HL-60 (cell line): ENCODE measurements around the gene COL19A1.

Experiments used
- POLR2AphosphoS5 ChIP-seq: IDR thresholded peaks from 2 replicates; pipeline ENCODE4 v1.6.1; 2012; ENCODE audit warnings: low read depth
- TF ChIP-seq, protein P1 (sequence below): IDR thresholded peaks from 2 replicates; pipeline ENCODE4 v1.6.1; 2012; ENCODE audit warnings: low read depth; ENCODE audit not compliant: insufficient replicate concordance

DNA sequence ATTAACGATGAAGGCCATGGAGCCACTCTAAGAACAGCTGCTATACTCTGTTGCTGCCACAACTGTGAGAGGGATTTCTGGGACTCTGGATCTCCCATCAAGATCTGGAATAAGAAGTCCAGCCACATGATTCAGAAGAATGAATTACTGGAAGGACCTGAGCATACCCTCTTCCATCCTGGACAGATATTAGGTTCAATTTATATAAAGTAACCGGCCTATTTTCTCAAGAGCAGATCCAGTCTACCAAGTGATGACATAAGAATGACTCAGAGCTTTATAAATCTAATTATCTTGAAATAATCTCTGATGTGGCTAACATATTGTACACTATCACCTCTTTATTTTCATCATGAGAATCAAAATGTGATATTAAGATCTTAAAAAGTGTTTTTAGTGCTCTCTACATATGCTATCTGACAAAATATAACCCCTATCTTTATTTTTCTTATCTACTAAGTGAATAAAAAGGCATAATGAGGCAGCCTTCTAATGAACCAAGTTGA lies 391.5 kb downstream of the COL19A1 start:
- no peak for TF ChIP-seq POLR2AphosphoS5
- TF ChIP-seq, protein P1, sequence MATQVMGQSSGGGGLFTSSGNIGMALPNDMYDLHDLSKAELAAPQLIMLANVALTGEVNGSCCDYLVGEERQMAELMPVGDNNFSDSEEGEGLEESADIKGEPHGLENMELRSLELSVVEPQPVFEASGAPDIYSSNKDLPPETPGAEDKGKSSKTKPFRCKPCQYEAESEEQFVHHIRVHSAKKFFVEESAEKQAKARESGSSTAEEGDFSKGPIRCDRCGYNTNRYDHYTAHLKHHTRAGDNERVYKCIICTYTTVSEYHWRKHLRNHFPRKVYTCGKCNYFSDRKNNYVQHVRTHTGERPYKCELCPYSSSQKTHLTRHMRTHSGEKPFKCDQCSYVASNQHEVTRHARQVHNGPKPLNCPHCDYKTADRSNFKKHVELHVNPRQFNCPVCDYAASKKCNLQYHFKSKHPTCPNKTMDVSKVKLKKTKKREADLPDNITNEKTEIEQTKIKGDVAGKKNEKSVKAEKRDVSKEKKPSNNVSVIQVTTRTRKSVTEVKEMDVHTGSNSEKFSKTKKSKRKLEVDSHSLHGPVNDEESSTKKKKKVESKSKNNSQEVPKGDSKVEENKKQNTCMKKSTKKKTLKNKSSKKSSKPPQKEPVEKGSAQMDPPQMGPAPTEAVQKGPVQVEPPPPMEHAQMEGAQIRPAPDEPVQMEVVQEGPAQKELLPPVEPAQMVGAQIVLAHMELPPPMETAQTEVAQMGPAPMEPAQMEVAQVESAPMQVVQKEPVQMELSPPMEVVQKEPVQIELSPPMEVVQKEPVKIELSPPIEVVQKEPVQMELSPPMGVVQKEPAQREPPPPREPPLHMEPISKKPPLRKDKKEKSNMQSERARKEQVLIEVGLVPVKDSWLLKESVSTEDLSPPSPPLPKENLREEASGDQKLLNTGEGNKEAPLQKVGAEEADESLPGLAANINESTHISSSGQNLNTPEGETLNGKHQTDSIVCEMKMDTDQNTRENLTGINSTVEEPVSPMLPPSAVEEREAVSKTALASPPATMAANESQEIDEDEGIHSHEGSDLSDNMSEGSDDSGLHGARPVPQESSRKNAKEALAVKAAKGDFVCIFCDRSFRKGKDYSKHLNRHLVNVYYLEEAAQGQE: no peak
